Activated naive CD8-positive, alpha-beta T cell (primary cell): ENCODE measurements around the gene ITGB8.

ENCODE experiments used
- H3K27ac Mint-ChIP-seq: one replicate; pipeline ENCODE4 v1.8.0; 2021; ENCODE audit warnings: mixed read lengths
- H3K27me3 Mint-ChIP-seq: one replicate; pipeline ENCODE4 v1.8.0; 2021; ENCODE audit warnings: mixed read lengths
- H3K36me3 Mint-ChIP-seq: one replicate; pipeline ENCODE4 v1.8.0; 2021; ENCODE audit warnings: mixed read lengths
- H3K4me1 Mint-ChIP-seq: one replicate; pipeline ENCODE4 v1.8.0; 2021; ENCODE audit warnings: low read depth, mixed read lengths
- H3K4me3 Mint-ChIP-seq: one replicate; pipeline ENCODE4 v1.8.0; 2021; ENCODE audit warnings: mild to moderate bottlenecking, mixed read lengths
- H3K9me3 Mint-ChIP-seq: one replicate; pipeline ENCODE4 v1.8.0; 2021; ENCODE audit warnings: low read depth, mixed read lengths

Gene ITGB8

DNA sequence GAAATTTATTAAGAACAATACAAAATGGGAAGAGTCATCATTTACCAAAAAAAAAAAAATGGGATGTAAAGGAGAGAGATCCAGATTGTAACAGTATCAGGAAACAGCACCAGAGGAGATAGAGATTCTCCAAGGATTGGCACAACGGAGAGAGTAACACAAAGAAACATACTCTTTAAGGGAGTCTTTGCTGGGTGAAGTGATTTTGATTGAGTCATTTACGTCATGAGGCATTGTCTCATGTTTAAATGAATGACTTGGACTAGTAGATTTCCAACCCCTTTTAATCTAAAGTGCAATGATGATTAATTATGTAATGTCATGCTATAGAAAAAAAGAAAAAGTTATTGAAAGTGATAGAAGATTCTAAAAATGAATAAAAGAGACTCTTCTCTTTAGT, 68.8 kb downstream of the ITGB8 start:
- Mint-ChIP-seq H3K9me3 (no peaks in the 10 kb centered on the region), H3K4me1 (no peaks in the 10 kb centered on the region), H3K27ac (no peak overlapping the region), H3K36me3 (no peaks in the 10 kb centered on the region), H3K27me3 (no peaks in the 10 kb centered on the region), H3K4me3 (no peak overlapping the region)

DNA sequence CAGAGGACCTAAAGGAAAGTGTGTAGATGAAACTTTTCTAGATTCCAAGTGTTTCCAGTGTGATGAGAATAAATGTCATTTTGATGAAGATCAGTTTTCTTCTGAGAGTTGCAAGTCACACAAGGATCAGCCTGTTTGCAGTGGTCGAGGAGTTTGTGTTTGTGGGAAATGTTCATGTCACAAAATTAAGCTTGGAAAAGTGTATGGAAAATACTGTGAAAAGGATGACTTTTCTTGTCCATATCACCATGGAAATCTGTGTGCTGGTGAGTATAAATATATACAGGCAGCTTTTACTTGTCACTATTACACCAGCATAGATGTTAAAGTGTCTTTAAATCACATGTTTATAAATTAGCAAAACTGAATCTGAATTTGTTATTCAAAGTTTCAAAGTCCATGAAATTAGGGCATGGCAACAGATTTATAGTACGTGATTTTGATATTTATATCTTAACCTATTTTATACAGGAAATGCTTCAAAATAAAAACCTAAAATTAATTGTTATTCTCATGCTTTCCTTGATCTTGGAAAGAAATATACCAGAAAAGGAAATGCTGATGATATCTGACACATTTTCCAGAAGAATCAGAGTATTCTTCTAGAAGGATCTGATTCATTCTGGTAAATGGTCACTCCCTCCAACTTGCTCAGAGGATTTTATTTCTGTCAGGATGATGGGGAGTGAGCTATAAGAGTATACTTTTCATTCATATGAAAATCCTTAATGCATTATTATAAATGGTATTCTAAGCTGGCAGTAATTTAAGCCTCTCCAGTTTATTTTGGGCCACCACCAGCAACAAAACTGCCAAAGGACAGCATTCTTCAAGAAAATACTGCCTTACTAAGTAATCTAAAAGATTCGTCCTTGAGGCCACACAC, 71.4 kb downstream of the ITGB8 start:
- no peaks in the 10 kb centered on the region for H3K4me1 Mint-ChIP-seq
- H3K27ac Mint-ChIP-seq, result no peak overlapping the region
- no peak overlapping the region for H3K4me3 Mint-ChIP-seq
- no peaks in the 10 kb centered on the region for H3K27me3 Mint-ChIP-seq
- no peaks in the 10 kb centered on the region for H3K36me3 Mint-ChIP-seq
- no peaks in the 10 kb centered on the region for H3K9me3 Mint-ChIP-seq

DNA sequence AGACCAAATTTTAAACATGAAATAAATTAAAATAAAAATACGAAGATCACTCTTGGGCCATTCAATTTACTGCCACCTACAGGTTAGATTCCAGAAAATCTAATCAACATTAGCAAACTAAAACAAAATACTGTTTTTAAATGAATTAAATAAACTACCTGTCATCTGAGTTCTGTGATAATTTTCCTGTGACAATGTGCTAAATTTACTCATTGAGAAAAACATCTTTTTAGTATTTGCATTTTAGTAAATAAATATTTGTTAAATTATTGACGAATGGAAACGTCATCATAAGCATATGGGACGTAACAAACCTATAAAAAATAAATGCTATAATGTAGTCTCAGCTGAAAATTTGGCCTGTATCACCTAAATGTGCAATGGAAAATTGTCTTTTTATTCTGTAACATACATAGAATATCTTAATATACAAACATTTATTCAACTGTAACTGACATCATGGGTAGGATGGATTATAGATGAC, 72.1 kb downstream of the ITGB8 start:
- Mint-ChIP-seq H3K27ac (no peak overlapping the region), H3K4me1 (no peaks in the 10 kb centered on the region), H3K27me3 (no peaks in the 10 kb centered on the region), H3K9me3 (no peaks in the 10 kb centered on the region), H3K4me3 (no peak overlapping the region), H3K36me3 (no peaks in the 10 kb centered on the region)

DNA sequence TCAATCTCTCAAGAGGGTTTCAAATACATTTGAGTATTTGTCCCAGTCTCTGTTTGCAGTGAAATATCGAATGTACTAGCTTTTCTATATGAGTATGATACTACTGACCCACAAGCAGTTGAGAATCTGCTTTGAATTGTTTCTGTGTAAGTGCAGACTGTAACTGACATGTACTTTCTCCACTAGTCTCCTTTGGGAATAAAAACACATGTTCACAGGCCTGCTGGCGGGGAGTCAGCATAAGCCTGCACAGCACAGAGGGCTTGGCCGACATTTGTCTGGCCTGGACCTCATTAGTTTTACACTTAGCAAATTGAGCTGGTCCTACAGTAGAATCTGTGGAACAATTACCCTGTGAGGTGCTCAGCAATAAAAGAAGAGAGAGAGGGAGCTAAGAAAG, 72.6 kb downstream of the ITGB8 start:
- no peaks in the 10 kb centered on the region for H3K9me3 Mint-ChIP-seq
- H3K4me1 Mint-ChIP-seq, result no peaks in the 10 kb centered on the region
- H3K27me3 Mint-ChIP-seq, result no peaks in the 10 kb centered on the region
- H3K36me3 Mint-ChIP-seq, result no peaks in the 10 kb centered on the region
- no peak overlapping the region for H3K27ac Mint-ChIP-seq
- no peak overlapping the region for H3K4me3 Mint-ChIP-seq

DNA sequence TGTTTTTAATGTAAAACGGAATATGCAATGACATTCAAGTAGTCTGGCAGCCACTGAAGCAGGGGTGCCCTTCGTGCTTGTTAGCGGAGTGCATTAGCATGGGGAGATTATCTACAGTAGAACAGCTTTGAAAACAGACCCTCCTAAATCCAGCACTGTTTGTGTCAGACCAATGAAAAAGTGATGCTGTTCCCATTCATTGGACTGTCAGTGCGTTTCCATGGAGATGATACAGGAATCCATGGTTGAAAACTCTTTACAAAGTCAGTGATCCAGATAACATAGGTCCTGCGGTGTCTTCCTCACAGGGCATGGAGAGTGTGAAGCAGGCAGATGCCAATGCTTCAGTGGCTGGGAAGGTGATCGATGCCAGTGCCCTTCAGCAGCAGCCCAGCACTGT, 73.6 kb downstream of the ITGB8 start:
- no peaks in the 10 kb centered on the region for H3K9me3 Mint-ChIP-seq
- no peak overlapping the region for H3K27ac Mint-ChIP-seq
- H3K27me3 Mint-ChIP-seq, result no peaks in the 10 kb centered on the region
- H3K4me3 Mint-ChIP-seq, result no peak overlapping the region
- H3K36me3 Mint-ChIP-seq, result no peaks in the 10 kb centered on the region
- H3K4me1 Mint-ChIP-seq, result no peaks in the 10 kb centered on the region

DNA sequence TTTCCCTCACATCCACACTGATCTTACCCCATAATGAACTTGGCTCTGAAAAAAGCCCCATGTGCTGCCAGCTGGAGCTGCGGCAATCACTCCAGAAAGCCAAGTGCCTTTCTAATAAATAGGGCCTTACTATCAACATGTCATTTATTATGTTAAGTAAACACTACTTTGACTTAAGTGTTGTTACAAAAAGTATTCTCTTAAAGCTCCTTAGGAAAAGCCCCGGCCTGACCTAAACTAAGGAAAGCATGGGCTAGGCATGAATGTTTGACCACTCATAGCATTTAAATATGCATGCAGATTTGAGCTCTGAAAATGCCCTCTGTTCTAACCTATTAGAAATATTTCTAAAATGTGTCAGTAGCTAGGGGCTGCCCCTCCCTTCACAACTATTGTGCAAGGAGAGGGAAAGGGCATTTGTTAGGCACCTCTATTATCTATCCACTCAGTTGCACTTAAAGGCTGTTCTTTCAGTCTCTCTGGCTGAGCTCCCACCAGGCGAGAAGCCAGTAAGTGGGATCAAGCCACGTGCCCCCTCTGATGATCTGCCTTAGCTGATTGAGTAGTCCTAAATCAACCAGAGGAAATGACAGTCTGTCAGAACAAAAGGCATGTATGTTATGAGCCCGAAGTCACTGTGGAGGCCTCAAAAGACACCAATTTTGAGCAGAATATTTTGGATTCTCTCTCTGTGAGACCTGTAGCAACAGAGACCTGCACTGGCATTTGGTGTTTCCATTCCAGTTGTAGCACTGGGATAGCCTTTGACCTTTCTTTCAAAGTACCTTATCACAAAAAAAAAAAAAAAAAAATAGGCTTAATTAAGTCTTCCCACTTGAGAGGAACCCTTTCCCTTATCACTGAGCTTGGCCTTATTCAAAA, 77.1 kb downstream of the ITGB8 start:
- H3K36me3 Mint-ChIP-seq, result no peaks in the 10 kb centered on the region
- no peaks in the 10 kb centered on the region for H3K9me3 Mint-ChIP-seq
- no peak overlapping the region for H3K4me3 Mint-ChIP-seq
- H3K27me3 Mint-ChIP-seq, result no peaks in the 10 kb centered on the region
- H3K27ac Mint-ChIP-seq, result no peak overlapping the region
- H3K4me1 Mint-ChIP-seq, result no peaks in the 10 kb centered on the region

DNA sequence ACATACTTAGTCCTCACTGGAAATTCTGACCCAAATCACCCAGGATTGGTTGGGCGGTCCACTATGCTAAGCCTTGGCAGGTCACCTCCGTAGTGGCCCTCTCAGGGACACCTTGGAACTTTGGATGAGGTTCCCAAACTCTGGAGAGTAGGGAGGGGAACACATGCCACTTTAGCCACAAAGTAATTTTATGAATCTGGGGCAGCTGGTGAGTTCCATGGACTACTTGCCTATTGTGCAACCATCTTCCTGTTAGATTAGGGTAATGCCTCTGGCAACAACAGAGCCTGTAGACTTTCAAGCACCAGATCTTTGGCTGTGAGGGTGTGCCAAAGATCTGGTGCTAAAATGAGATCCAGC, 77.7 kb downstream of the ITGB8 start:
- H3K4me3 Mint-ChIP-seq, result no peak overlapping the region
- no peak overlapping the region for H3K27ac Mint-ChIP-seq
- H3K4me1 Mint-ChIP-seq, result no peaks in the 10 kb centered on the region
- H3K9me3 Mint-ChIP-seq, result no peaks in the 10 kb centered on the region
- no peaks in the 10 kb centered on the region for H3K36me3 Mint-ChIP-seq
- H3K27me3 Mint-ChIP-seq, result no peaks in the 10 kb centered on the region

DNA sequence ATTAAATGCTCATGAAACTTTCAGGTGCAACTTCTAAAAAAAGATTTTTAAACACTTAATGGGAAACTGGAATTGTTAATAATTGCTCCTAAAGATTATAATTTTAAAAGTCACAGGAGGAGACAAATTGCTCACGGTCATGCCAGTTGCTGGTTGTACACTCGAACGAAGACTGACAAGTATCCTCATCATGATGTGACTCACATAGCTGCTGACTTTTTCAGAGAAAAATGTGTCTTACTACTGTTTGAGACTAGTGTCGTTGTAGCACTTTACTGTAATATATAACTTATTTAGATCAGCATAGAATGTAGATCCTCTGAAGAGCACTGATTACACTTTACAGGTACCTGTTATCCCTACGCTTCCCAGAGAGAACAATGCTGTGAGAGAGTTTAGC, 79.3 kb downstream of the ITGB8 start:
- Mint-ChIP-seq H3K27ac (no peak overlapping the region), H3K27me3 (no peaks in the 10 kb centered on the region), H3K36me3 (no peaks in the 10 kb centered on the region), H3K4me3 (no peak overlapping the region), H3K4me1 (no peaks in the 10 kb centered on the region), H3K9me3 (no peaks in the 10 kb centered on the region)

DNA sequence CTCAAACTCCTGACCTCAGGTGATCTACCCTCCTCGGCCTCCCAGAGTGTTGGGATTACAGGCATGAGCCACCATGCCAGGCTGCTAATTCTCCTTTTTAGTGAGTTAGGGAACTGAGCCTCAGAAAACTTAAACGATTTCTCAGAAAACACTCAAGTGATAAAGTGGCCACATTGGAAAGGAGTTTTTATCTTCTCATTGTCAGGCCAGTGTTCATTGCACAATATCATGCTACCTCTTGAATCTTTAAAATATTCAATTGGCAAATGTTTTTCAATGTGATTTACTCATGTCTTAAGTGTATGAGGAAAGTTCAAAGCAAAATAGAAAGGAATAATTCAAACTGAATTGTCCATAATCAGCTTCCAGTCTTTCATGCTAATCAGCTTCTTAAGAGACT, 80.7 kb downstream of the ITGB8 start:
- no peaks in the 10 kb centered on the region for H3K4me1 Mint-ChIP-seq
- no peak overlapping the region for H3K4me3 Mint-ChIP-seq
- H3K27me3 Mint-ChIP-seq, result no peaks in the 10 kb centered on the region
- H3K27ac Mint-ChIP-seq, result no peak overlapping the region
- no peaks in the 10 kb centered on the region for H3K9me3 Mint-ChIP-seq
- H3K36me3 Mint-ChIP-seq, result no peaks in the 10 kb centered on the region

DNA sequence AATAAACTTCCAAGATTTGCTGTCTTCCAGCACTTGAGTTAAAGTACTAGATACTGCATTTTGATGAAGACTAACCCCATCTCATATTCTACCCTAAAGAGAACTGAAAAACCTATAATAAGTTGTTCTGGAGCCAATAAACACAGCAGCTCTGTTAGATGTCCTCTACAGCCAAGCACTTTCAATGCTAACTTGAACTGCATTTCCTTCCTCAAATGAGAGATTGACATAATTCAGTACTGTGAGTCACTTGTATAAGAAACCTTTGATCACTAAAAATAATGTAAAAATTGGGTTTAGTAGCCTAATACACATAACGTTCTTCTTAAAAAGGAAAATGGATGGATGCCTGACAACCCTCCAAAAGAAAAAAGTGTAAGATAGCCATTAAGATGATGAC, 81.3 kb downstream of the ITGB8 start:
- Mint-ChIP-seq H3K27me3 (no peaks in the 10 kb centered on the region), H3K4me3 (no peak overlapping the region), H3K9me3 (no peaks in the 10 kb centered on the region), H3K4me1 (no peaks in the 10 kb centered on the region), H3K36me3 (no peaks in the 10 kb centered on the region), H3K27ac (no peak overlapping the region)

DNA sequence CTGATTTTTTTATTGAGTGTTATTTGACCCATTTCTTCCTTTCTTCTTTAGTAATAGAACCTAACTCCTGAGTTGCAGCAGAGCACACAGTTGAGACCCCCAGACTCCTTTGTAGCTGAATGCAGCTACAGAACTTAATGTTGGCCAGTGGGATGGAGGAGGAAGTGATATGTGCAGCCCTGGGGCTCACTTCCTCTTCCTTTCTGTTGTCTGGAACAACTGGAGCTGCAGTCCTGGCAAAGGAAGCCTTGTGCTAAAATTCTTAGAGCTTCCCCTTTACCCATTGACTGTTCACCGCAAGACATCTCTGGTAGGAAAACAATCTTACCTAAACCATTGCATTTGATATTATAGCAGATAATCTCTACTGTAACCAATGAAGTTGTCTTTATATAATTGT, 86.6 kb downstream of the ITGB8 start:
- H3K4me3 Mint-ChIP-seq, result no peak overlapping the region
- no peaks in the 10 kb centered on the region for H3K27me3 Mint-ChIP-seq
- no peak overlapping the region for H3K27ac Mint-ChIP-seq
- no peaks in the 10 kb centered on the region for H3K9me3 Mint-ChIP-seq
- no peaks in the 10 kb centered on the region for H3K36me3 Mint-ChIP-seq
- no peaks in the 10 kb centered on the region for H3K4me1 Mint-ChIP-seq

DNA sequence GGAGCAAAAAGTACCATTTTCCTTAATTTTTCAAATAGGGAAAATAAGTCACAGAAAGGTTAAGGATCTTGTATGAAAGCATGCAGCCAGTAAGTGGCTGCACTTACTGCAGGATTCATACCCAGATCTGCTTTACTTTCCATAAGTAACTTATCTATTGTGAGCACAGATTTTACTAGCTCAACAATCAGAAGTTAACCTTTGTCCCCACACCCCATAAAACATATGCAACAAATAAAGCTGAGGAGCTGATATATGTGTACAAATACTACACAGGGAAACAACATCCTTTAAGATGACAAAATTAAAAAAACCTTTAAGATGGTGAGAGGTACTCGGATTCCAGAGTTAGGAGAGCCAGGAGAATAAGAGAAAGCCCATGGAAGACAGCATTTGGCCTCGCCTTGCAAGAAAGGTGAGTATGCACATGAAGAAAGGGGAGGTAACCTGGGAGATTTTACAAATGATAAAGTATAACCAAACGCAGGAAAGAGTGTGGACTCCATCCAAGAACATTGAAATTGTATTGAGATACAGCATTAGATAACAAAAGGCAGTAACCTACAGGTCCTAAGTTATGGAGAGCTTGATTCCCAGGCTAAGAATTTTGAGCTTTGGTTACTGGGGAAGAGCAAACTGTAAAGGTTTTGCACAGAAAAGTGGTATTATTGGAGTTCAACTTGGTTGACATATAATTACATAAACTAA, 87.1 kb downstream of the ITGB8 start:
- H3K9me3 Mint-ChIP-seq, result no peaks in the 10 kb centered on the region
- H3K27me3 Mint-ChIP-seq, result no peaks in the 10 kb centered on the region
- no peaks in the 10 kb centered on the region for H3K4me1 Mint-ChIP-seq
- H3K36me3 Mint-ChIP-seq, result no peaks in the 10 kb centered on the region
- H3K27ac Mint-ChIP-seq, result no peak overlapping the region
- no peak overlapping the region for H3K4me3 Mint-ChIP-seq

DNA sequence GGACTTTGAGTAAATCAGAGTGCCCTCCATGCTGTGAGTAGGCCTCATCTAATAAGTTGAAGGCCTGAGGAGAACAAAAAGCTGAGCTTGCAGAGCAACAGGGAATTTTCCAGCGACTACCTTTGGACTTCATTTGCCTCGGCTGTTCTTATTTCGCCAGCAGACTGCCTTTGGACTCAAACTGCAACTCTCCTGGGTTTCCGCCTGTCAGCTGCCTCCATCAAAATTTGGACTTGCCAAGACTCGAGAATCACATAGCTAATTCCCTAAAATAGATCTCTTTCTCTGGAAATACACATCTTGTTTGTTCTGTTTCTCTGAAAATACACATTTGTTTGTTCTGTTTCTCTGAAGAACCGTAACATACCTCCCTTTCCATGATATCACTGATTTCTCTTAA, 93.8 kb downstream of the ITGB8 start:
- Mint-ChIP-seq H3K36me3 (no peaks in the 10 kb centered on the region), H3K4me1 (no peaks in the 10 kb centered on the region), H3K27ac (no peak overlapping the region), H3K9me3 (no peaks in the 10 kb centered on the region), H3K4me3 (no peak overlapping the region), H3K27me3 (no peaks in the 10 kb centered on the region)

DNA sequence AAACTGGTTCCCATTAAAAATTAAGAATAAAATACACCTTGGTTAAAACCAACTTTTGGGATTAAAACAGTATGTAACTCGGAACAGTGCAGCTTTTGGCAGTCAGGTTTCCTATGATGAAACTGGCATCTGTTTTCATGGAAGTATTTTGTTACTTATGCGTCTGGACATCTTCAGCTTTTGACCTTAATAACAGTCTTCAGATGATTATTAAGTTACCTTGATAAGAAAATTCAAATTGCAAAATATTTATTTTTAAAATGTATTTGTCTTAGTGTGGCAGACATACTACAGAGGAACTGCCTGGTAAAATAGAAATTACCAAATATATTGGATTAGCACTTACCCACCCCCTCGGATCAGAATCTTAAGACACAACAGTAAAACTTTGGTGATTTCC, 100.0 kb downstream of the ITGB8 start:
- no peaks in the 10 kb centered on the region for H3K9me3 Mint-ChIP-seq
- no peak overlapping the region for H3K4me3 Mint-ChIP-seq
- no peaks in the 10 kb centered on the region for H3K4me1 Mint-ChIP-seq
- no peaks in the 10 kb centered on the region for H3K27me3 Mint-ChIP-seq
- H3K36me3 Mint-ChIP-seq, result no peaks in the 10 kb centered on the region
- no peak overlapping the region for H3K27ac Mint-ChIP-seq

DNA sequence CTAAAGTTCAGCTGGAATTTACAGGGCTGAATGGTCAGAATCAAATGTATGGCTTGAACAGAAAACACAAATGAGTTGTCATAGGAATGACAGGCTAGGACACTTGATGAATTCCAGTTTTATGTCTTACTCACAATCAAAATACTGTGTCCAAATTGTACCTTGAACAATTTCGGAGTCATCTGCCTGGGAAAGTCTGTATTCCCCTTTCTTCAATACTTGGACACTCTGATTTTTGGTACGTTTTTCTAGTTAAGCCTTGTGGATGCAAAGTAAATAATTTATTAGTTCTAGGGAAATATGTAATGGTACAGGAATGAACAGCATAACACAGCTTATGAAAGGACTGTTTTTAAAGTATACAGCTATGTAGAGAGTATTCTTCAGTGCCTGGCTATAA, 100.4 kb downstream of the ITGB8 start:
- H3K27ac Mint-ChIP-seq, result no peak overlapping the region
- no peaks in the 10 kb centered on the region for H3K36me3 Mint-ChIP-seq
- no peaks in the 10 kb centered on the region for H3K4me1 Mint-ChIP-seq
- no peaks in the 10 kb centered on the region for H3K9me3 Mint-ChIP-seq
- no peak overlapping the region for H3K4me3 Mint-ChIP-seq
- no peaks in the 10 kb centered on the region for H3K27me3 Mint-ChIP-seq
